GM12874 (cell line): ENCODE measurements around the gene SIRT1.

Experiments
- CTCF ChIP-seq: IDR thresholded peaks from 2 replicates; pipeline ENCODE4 v1.5.1; 2011; ENCODE audit warnings: low read depth, mild to moderate bottlenecking, control low read depth, low read length, moderate library complexity; ENCODE audit not compliant: insufficient read depth

SIRT1 gene

DNA sequence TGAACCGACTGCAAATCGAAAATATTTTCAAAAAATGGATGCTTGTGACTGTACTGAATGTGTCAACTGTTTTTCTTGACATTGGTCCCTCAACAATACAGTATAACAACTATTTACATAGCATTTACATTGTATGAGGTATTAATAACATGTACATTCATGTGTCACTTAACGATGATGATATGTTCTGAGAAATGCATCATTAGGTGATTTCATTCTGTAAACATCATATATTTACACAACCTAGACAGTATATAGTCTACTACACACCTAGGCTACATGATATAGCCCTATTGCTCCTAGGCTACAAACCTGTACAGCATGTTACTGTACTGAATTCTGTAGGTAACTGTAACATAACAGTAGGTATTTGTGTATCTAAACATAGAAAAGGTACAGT lies 39.7 kb downstream of the SIRT1 start:
- no peak for TF ChIP-seq CTCF

- no peak for TF ChIP-seq CTCF
Measured at GRCh38 chr10:67925449-67926005, 41.1 kb downstream of the SIRT1 start.

DNA sequence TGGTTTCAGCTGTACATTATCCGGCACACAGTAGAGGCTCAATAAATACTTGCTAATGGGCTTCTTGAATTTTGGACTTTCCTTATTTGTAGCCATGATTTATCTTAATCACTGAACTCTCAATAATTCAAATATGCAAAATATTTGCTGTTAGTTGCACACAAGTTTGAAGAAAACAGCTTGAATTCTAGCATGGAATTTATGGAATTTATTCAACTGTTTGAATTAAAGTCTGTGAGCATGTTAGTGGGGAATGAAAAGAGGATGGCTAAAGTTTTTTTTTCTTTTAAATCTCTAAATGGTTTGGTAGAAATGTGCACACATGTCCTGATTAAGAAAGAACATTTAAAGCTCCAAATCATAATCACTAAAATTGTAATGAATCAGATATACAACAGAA lies 42.5 kb downstream of the SIRT1 start:
- TF ChIP-seq CTCF = no peak

DNA sequence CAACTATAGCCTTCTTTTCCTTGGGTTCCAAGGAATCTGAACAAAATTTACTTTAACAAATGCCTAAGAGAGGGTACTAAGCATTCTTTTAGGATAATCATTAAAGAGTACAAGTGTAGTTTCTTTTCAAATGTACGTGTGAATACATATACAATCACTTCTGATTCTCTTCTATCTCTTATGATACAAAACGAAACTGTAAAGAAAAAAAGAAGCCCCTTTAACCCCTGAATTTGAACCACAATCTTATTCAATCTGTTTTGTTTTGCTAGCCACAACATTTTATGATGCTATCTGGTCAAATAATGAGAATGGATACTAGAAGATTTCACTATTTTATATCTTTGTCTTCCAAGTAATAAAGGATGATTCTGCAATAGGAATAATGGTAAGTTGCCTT lies 48.7 kb downstream of the SIRT1 start:
- TF ChIP-seq CTCF = no peak

DNA sequence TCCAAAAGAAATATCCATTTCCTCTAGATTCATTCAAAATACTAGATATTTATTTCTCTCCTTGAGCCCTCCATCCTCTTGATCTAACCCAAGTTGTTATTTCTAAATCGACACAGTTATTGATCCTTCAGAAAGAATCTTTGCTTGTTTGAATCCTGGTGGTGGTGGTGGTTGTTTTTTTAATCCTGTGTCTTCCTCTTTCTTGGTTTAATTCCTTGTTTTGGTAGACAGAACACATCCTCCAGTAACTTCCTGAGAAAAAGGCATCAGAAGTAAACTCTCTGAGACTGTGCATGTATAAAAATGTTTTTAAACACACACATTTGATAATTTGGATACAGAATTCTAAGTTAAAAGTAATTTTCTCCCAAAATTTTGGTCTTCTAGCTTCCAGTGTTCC lies 49.9 kb downstream of the SIRT1 start:
- no peak for TF ChIP-seq CTCF

- TF ChIP-seq CTCF = no peak
Measured at GRCh38 chr10:67935223-67935622, 50.8 kb downstream of the SIRT1 start.

DNA sequence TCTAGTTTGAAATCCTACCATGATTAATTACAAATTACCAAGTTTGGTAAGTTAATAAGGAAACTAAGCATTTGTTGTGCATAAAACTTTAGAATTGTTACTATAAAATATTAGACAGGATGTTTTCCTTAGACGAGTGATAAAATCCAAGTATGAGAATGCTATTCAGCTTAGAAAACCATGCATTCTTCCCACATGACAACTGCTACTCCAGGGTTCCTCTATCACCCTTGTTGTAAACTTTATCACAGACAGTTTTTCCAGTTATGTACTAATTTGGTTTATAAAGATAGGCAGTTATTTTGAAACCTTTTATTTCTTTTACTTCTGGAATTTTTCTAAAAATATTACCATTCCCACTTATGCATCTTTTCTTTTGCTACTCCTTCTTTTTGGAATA lies 52.0 kb downstream of the SIRT1 start:
- no peak for TF ChIP-seq CTCF

GRCh38 chr10:67943917-67944316 lies 59.5 kb downstream of the SIRT1 start:
- no peak for TF ChIP-seq CTCF
